SK-N-SH (cell line): ENCODE data around the gene STRADB.

Experiments used
- CTCF ChIP-seq: fragments of 200-600 bp; sonication (generic); IDR thresholded peaks from 2 replicates; pipeline ENCODE4 v1.6.1; 2017; ENCODE audit warnings: antibody characterized with exemption, mild to moderate bottlenecking, moderate library complexity
- EP300 ChIP-seq, 2 experiments: IDR thresholded peaks; 2 replicates each; pipeline versions ENCODE4 v1.4.0 to v1.6.1; 2012; ENCODE audit warnings: borderline replicate concordance in 1 of 2, low read depth in 1 of 2, low read length in 1 of 2

GRCh38 chr2:201465524-201465971 is 14.0 kb downstream of the STRADB start:
- TF ChIP-seq EP300 (IDR thresholded peaks at IDR 0.05; ENCODE audit: borderline replicate concordance in 1 of 2, low read depth in 1 of 2, low read length in 1 of 2) = no peak
- TF ChIP-seq CTCF = no peak
